Tibial nerve (tissue), 4 donors: ENCODE data around the gene FLOT2.

Experiments
- CTCF ChIP-seq, 5 experiments: fragments of 200-600 bp in 3 of 5; fragments of 450-650 bp in 2 of 5; sonication (generic) in 3 of 5; IDR thresholded peaks; one replicate each; pipeline ENCODE4 v1.5.1; 2016 to 2019; ENCODE audit warnings: antibody characterized with exemption in 5 of 5, mild to moderate bottlenecking in 3 of 5, moderate library complexity in 2 of 5
- EP300 ChIP-seq, 2 donors: sonication (generic); formaldehyde crosslinking; IDR thresholded peaks; one replicate each; pipeline ENCODE4 v1.6.1; 2017; ENCODE audit warnings: antibody characterized with exemption in 2 of 2, mild to moderate bottlenecking in 1 of 2
- POLR2A ChIP-seq, 2 donors: fragments of 450-650 bp; IDR thresholded peaks; one replicate each; pipeline ENCODE4 v1.6.1; 2017; ENCODE audit warnings: antibody characterized with exemption in 2 of 2, mild to moderate bottlenecking in 2 of 2, moderate library complexity in 2 of 2

DNA sequence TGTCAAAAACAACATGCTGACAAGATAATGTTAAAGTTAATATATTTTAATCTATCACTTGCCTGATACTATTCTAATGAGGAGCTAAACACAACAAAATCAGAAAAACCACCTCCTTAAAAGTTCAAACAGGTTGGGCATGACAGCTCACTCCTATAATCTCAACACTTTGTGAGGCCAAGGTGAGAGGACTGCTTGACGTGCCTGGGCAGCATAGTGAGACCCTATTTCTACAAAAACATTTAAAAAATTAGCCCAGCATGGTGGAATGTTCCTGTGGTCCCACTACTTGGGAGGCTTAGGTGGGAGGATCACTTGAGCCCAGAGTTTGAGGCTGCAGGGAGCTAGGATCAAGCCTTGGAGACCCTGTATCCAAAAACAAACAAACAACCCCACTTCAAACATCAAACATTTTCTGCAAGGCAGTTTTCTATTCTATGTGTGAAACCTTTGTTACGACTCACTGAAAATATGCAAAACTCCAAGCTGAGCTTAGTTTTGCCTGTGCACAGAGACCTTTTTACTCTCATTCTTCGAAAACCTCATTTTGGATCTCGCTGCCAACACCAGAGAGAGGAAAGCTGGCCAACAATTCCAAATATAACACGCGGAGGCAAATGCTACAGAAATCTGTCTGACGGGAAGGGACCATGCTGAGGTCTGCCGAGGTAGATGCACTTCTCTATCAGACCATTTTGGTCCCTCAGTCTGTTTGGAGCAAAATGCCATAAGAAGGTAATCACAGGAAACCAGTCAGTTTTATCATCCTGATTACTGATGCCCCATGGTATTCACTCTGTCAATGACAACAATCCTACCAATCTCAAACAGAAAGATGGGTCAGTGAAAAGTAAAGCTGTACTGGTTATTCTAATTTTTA is 47.6 kb upstream of the FLOT2 start:
- TF ChIP-seq CTCF (IDR thresholded peaks at IDR 0.05): no peak
- no peak for TF ChIP-seq POLR2A (IDR thresholded peaks at IDR 0.05)
- no peak for TF ChIP-seq EP300 (IDR thresholded peaks at IDR 0.05)
